B cell (primary cell): ENCODE data around the gene FOXO3.

Experiments
- CTCF ChIP-seq: fragments of 200-600 bp; IDR thresholded peaks from one replicate; pipeline ENCODE4 v1.8.0; 2022; ENCODE audit warnings: antibody characterized with exemption, mild to moderate bottlenecking
- EZH2 ChIP-seq: IDR thresholded peaks from 2 replicates; pipeline ENCODE4 v1.6.1; 2012; ENCODE audit warnings: borderline replicate concordance, low read depth, mild to moderate bottlenecking, moderate library complexity, low read length; ENCODE audit not compliant: insufficient read depth, poor library complexity, severe bottlenecking

- TF ChIP-seq CTCF (no peak), EZH2 (no peak)
Observed at GRCh38 chr6:108597572-108598304, 37.0 kb downstream of the FOXO3 start.
